NCI-H226 (cell line): ENCODE measurements around the gene SCYGR6.
"Not testable (repeated sequence)": the region's sequence is repeated elsewhere in the genome, so short reads cannot be mapped to it uniquely, and the experiment has no call there.

ENCODE experiments used
- DNase-seq: peaks from one replicate; pipeline ENCODE4 v3.0.0-alpha.2; 2015

Gene SCYGR6, protein sequence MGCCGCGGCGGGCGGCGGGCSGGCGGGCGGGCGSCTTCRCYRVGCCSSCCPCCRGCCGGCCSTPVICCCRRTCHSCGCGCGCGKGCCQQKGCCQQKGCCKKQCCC

GRCh38 chr2:227724394-227725039 is at the start of gene SCYGR6:
SCYGR6 (minus strand) TSS chr2:227724757; CDS start chr2:227724757, 0 bp downstream.
- DNase-seq = no peak

GRCh38 chr2:227774011-227774624 is 49.6 kb upstream of the SCYGR6 start:
- DNase-seq = no peak

DNA sequence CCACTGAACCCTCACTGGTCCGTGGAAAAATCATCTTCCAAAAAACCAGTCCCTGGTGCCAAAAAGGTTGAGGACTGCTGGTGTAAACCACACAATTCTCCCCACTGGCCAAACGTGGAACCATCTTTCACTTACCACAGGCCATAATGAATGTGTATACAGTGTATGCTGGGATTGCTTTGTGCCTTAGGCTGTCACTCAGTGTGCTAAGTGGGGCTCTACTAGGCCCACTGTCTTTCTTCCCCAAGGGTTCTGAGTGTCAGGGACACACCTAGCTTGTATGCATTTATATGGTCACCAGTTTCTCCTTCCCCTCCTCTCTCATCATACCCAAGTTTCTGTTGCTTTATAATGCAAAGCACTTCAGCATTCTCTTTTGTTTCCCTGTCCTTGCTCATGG is 48.4 kb upstream of the SCYGR6 start:
- no peak for DNase-seq

DNA sequence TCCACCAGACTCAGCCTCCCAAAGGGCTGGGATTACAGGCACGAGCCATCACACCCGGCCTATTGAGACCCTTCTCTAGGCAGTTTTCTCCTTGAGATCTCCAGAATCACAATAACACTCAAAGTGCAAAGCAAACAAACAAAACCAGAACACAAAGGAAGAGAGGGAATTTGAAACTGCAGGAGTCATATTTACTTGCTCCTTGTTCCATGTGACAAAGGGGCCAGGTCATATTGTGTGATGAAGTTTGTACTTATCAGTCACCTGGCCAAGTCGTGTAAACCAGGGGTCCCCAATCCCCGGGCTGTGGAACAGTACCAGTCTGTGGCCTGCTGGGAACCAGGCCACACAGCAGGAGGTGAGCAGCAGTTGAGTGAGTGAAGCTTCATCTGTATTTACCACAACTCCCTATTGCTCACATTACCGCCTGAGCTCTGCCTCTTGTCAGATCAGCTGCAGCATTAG is 47.7 kb upstream of the SCYGR6 start:
- DNase-seq = no peak

- DNase-seq = no peak
These were observed 43.3 kb upstream of the SCYGR6 start for GRCh38 chr2:227767830-227768229.

DNA sequence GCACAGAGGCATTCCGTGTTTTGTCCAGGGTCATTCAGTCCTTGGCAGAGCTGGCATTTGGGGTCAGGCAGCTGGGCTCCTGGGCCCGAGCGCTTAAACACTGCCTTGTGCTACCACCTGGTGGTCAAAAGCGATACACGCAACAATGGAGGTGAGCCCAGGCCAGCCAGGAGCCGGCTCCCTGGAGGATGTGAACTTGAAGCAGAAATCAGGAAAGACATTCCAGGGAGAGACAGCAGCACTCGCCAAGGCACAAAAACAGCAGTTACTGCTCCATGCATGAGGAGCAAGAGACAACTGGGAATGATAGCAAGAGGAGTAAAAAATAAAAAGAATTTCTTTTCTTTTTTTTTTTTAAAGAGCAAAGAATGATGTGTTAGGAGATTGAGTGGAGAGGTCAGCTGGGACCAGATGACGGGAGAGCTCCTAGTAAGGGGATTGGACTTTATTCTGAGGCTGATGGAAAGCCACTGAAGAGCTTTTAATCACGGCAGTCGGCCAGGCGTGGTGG is 41.9 kb upstream of the SCYGR6 start:
- peak; percentile 62 for DNase-seq

- DNase-seq = no peak
These were observed 41.3 kb upstream of the SCYGR6 start for GRCh38 chr2:227765788-227766372.

GRCh38 chr2:227761740-227762476 is 37.4 kb upstream of the SCYGR6 start:
- no peak for DNase-seq

DNA sequence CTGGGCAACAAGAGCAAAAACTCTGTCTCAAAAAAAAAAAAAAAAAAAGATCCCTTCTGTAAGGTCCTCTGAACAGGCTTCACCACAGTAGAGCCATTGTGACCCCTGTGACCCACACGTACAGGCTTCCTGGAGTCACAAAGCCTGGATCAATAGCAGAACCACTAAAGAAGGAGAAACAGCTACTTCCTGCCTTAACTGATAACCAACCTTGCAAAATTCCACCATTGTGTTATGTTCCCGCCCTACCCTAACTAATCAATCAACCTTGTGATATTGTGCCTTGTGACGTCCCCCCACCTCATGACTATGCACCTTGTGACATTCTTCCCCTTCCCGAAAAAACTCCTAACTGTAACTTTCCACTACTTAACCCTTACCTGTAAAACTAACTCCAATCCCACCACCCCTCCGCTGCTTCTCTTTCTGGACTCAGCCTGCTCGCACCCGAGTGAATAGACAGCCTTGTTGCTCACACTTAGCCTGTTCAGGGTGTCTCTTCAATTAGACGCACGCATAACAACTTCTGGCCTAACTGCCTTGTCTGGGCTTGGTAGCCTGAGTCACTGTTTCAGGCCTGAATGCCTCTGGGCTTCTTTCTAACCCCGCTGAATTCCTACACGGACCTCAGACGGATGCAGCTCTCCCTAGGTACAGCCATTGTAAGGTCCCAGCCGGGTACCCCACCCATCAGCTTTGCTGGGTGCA is 35.0 kb upstream of the SCYGR6 start:
- no peak for DNase-seq

GRCh38 chr2:227756261-227756660 is 31.7 kb upstream of the SCYGR6 start:
- DNase-seq = not testable (repeated sequence)

GRCh38 chr2:227748079-227748478 is 23.5 kb upstream of the SCYGR6 start:
- DNase-seq = no peak

DNA sequence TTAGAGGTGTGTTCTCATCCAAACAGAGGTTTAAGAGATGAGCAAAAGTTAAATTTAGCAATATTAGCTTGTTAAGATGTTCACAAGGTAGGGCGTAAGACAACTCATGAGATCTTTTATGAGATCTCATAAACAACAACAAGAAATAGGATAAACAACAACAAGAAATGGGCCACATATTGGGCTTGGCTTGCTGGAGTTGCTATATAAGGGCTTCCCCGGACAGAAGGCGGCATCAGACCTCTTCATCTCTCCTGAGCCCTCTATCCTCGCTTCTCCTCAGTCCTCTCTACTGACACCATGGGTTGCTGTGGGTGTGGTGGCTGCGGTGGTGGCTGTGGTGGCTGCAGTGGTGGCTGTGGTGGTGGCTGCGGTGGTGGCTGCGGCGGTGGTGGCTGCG is 21.0 kb upstream of the SCYGR6 start, which contains the start of gene SCYGR8:
Gene SCYGR8, plus strand, starts transcription at position 301 of the 400 bp plus-strand sequence. Its CDS starts 0 bp downstream, at position 301.
- DNase-seq = no peak

DNA sequence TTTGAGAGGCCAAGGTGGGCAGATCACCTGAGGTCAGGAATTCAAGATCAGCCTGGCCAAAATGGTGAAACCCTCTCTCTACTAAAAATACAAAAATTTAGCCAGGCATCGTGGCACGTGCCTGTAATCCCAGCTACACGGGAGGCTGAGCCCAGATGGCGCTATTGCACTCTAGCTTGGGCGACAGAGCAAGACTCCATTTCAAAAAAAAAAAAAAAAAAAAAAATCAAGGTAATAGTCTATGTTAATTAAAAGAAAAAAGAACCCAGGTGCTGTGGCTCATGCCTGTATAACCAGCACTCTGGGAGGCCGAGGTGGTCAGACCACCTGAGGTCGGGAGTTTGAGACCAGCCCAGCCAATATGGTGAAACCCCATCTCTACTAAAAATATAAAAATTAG is 16.1 kb upstream of the SCYGR6 start:
- not testable (repeated sequence) for DNase-seq

- no peak for DNase-seq
These were observed 14.8 kb upstream of the SCYGR6 start for GRCh38 chr2:227739351-227739750.

- DNase-seq = no peak
These were observed 3.5 kb upstream of the SCYGR6 start, which contains the start of gene SCYGR7 for GRCh38 chr2:227728035-227728434. SCYGR7 (plus strand) TSS chr2:227728335; CDS start chr2:227728335, 0 bp downstream.

GRCh38 chr2:227722821-227723220 is 1.7 kb downstream of the SCYGR6 start:
- not testable (repeated sequence) for DNase-seq

DNA sequence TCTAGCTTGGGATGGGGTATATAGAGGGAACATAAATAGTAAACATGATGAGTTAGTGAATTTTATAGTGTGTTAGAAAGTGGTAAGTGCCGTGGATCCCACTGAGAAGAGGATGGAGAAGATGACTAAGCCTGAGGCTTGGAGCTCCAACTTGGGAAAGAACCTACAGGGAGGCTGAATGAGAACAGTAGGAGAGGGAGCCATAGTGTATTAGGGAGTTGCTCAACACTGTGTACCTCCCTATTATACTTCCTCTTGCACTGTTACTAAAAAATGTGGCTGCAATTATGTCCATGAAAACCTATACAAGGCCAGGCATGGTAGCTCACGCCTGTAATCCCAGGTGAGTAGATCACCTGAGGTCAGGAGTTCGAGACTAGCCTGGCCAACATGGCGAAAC is 3.9 kb downstream of the SCYGR6 start:
- peak; percentile 61 for DNase-seq

DNA sequence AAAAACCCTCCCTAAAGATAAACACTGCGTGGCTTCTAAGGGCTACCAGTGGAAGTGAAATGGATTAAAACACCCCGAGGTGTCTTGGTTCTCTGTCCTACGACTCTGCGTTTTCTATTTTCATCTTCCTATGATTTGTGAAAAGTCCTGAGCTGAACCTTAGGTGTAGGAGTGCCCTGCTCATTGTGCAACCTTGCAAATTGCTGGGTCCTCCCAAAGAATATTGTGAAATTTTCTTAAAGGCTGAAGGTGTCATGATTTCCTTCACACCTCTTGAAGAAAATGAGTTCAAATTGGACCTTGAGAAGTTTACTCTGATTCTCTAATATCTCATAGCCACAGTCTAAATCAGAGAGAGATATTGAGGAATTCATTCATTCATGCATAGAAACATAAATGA is 4.9 kb downstream of the SCYGR6 start:
- DNase-seq = peak; percentile 18

DNA sequence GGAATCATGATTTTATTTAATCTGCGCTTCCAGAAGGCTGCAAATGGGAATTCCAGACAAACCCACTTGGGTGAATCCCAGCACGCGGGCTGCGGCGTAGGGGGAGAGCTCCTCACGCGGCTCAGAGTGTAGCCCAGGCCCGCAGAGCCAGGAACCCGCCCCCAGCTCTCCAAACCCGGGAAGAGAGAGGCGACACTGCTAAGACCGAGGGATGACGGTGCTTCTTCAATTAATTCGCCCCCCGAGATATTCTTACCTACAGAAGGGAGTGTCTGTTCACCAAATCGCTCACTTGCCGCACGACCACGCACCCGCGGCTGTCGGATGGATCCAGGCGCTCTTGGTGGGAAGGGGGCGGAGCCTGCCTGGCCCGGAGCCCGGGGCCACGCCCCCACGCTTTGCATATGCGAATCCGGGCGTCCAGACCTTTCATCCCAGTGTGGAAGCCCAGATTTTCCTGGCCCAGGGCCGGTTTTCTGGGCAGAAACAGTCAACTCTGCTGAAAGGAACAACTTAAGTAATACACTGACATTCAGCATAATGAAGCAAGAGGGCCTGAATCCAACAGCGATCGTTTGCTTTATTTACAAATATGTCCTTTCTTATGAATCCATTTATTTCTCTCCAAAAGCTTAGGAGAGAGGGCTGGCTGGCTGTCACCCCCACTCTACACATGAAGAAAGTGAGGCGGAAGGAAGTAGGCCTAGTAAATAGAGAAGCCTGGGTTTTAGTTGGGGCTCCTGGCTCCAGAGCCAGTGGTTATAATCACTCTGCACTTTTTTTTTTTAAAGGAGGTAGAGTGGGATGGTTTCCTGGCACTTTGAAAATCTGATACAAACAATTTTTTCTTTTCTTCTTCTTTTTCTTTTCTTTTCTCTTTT is 6.6 kb downstream of the SCYGR6 start, which contains the start of gene SLC19A3:
Gene SLC19A3, minus strand, starts transcription at position 342 of the 881 bp plus-strand sequence. CDS start 15,710 bp downstream, outside the sequence.
- DNase-seq = peak; percentile 70

DNA sequence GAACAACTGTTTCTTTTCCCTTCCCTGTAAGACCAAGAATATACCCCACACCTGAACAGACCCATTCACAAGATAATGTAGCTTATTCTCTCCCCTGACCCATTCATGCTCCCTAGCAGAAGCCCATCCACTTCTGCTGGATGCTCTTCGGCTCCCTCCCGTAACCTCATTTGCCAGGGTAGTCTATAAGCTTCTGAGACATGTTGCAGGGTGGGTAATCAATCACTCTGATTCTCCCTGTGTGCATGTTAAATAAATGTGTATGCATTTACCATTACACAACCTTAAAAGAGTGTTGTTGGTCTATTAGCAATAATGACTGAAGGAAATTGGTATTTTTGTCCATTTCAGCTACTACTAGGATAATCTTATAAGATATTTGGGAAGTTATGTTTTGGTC is 8.1 kb downstream of the SCYGR6 start:
- DNase-seq = no peak

DNA sequence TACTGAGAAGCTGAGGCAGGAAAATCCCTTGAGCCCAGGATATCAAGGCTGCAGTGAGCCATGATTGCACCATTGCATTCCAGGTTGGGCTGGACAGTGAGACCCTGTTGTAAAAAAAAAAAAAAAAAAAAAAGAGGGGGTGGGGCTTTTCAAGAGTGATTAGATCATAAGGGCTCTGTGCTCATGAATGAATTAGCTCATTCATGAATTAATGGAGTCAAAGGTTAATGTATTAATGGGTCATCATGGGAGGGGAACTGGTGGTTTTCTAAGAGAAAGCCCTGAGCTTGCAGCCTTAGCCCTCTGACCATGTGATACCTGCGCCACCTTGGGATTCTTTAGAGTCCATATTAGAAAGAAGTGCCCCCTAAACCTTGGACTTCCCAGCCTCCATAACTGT is 11.3 kb downstream of the SCYGR6 start:
- DNase-seq = no peak
